Measurements from ENCODE around the gene NGB.

GRCh38 chr14:77314043-77314442, 43.0 kb upstream of the NGB start:
- no peak for TF ChIP-seq GATA2 (IDR thresholded peaks at IDR 0.05; ENCODE audit: low read depth, low read length)
- no peak for TF ChIP-seq GATA3 (IDR thresholded peaks at IDR 0.05; ENCODE audit: low read depth, low read length)
